Parathyroid adenoma (tissue), 2 donors: ENCODE measurements around the gene PLPPR3.

Experiments
- H2AFZ ChIP-seq: fragments of 300-600 bp; sonication (generic); one replicate; pipeline ENCODE4 v1.7.0; 2017; ENCODE audit warnings: antibody characterized with exemption, mild to moderate bottlenecking
- H3K27ac ChIP-seq: fragments of 300-600 bp; sonication (generic); one replicate; pipeline ENCODE4 v1.7.0; 2017
- H3K27me3 ChIP-seq: fragments of 300-600 bp; sonication (generic); one replicate; pipeline ENCODE4 v1.7.0; 2017; ENCODE audit warnings: low read length; ENCODE audit not compliant: control insufficient read depth, insufficient read depth
- H3K36me3 ChIP-seq: fragments of 300-600 bp; sonication (generic); one replicate; pipeline ENCODE4 v1.7.0; 2017; ENCODE audit warnings: low read length; ENCODE audit not compliant: control insufficient read depth, insufficient read depth
- H3K4me1 ChIP-seq: fragments of 300-600 bp; sonication (generic); one replicate; pipeline ENCODE4 v1.7.0; 2017; ENCODE audit warnings: control low read depth
- H3K4me2 ChIP-seq: fragments of 300-600 bp; sonication (generic); one replicate; pipeline ENCODE4 v1.7.0; 2017; ENCODE audit warnings: low read length
- H3K4me3 ChIP-seq: fragments of 300-600 bp; sonication (generic); one replicate; pipeline ENCODE4 v1.7.0; 2017; ENCODE audit warnings: low read depth, low read length
- H3K79me2 ChIP-seq: fragments of 300-600 bp; sonication (generic); one replicate; pipeline ENCODE4 v1.7.0; 2017; ENCODE audit warnings: control low read depth
- H3K9ac ChIP-seq: fragments of 300-600 bp; sonication (generic); one replicate; pipeline ENCODE4 v1.7.0; 2017; ENCODE audit warnings: mild to moderate bottlenecking
- H3K9me3 ChIP-seq: fragments of 300-600 bp; sonication (generic); one replicate; pipeline ENCODE4 v1.7.0; 2017; ENCODE audit warnings: low read length; ENCODE audit not compliant: control insufficient read depth
- TF ChIP-seq, protein P1 (sequence below): fragments of 300-600 bp; sonication (generic); IDR thresholded peaks from one replicate; pipeline ENCODE4 v1.7.0; 2017; ENCODE audit warnings: antibody characterized with exemption, mild to moderate bottlenecking
- donor health status: primary hyperparathyroidism.

The PLPPR3 gene

DNA sequence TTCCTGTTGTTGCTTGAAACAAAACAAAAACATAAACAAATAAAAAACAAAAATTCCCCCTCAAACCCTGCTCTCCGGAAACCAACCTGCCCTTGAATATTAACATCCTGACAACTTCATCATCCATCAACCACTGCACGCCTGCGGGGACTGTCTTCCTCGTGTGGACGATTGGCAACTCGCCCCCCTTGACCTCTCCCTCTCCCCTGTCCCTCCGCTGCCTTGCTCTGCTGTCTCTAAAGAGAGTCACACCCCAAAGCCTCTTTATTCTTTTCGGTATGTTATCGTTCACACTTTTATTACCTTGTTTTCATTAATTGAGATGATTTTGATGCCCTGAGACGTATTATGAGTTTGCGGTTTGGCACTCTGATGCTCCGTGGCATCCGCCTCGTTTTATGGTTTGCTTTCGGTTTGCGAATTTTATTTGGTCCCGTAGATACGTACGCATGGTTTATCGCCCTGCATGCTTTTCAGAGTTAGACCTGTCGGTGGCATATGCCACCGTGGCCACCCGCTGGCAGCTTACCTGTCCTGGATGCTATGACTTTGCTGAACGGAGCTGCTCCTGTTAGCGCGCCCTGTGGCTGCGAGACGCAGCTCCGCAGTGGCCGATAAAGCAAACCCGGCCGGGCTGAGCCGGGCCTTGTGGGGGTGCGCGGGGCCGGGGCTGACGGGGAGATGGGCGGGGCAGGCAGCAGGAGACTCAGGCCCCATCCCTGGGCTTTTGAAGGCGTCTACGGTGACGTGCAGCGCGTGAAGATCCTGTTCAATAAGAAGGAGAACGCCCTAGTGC, 13.9 kb downstream of the PLPPR3 start:
- H3K36me3 ChIP-seq, result no peaks in the 10 kb centered on the region
- TF ChIP-seq, protein P1, sequence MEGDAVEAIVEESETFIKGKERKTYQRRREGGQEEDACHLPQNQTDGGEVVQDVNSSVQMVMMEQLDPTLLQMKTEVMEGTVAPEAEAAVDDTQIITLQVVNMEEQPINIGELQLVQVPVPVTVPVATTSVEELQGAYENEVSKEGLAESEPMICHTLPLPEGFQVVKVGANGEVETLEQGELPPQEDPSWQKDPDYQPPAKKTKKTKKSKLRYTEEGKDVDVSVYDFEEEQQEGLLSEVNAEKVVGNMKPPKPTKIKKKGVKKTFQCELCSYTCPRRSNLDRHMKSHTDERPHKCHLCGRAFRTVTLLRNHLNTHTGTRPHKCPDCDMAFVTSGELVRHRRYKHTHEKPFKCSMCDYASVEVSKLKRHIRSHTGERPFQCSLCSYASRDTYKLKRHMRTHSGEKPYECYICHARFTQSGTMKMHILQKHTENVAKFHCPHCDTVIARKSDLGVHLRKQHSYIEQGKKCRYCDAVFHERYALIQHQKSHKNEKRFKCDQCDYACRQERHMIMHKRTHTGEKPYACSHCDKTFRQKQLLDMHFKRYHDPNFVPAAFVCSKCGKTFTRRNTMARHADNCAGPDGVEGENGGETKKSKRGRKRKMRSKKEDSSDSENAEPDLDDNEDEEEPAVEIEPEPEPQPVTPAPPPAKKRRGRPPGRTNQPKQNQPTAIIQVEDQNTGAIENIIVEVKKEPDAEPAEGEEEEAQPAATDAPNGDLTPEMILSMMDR, result no peak

GRCh38 chr19:806815-807421, 14.8 kb downstream of the PLPPR3 start:
- Histone ChIP-seq H3K36me3 (no peaks in the 10 kb centered on the region), H3K9me3 (no peaks in the 10 kb centered on the region), H3K27ac (no peak overlapping the region), H3K4me2 (no peak overlapping the region), H3K27me3 (no peaks in the 10 kb centered on the region), H3K4me3 (no peak overlapping the region), H3K9ac (no peak overlapping the region), H2AFZ (no peak overlapping the region), H3K79me2 (peaks cover 58% of the 10 kb centered on the region), H3K4me1 (peaks cover 13% of the 10 kb centered on the region)
- TF ChIP-seq, protein P1, result no peak

More for the DNA sequence above, 13.9 kb downstream of the PLPPR3 start:
- no peak overlapping the region for H2AFZ ChIP-seq
- no peak overlapping the region for H3K9ac ChIP-seq
- H3K27me3 ChIP-seq, result no peaks in the 10 kb centered on the region
- H3K4me2 ChIP-seq, result no peak overlapping the region
- no peak overlapping the region for H3K4me3 ChIP-seq
- no peak overlapping the region for H3K27ac ChIP-seq
- H3K4me1 ChIP-seq, result peaks cover 7% of the 10 kb centered on the region
- peaks cover 49% of the 10 kb centered on the region for H3K79me2 ChIP-seq
- no peaks in the 10 kb centered on the region for H3K9me3 ChIP-seq

DNA sequence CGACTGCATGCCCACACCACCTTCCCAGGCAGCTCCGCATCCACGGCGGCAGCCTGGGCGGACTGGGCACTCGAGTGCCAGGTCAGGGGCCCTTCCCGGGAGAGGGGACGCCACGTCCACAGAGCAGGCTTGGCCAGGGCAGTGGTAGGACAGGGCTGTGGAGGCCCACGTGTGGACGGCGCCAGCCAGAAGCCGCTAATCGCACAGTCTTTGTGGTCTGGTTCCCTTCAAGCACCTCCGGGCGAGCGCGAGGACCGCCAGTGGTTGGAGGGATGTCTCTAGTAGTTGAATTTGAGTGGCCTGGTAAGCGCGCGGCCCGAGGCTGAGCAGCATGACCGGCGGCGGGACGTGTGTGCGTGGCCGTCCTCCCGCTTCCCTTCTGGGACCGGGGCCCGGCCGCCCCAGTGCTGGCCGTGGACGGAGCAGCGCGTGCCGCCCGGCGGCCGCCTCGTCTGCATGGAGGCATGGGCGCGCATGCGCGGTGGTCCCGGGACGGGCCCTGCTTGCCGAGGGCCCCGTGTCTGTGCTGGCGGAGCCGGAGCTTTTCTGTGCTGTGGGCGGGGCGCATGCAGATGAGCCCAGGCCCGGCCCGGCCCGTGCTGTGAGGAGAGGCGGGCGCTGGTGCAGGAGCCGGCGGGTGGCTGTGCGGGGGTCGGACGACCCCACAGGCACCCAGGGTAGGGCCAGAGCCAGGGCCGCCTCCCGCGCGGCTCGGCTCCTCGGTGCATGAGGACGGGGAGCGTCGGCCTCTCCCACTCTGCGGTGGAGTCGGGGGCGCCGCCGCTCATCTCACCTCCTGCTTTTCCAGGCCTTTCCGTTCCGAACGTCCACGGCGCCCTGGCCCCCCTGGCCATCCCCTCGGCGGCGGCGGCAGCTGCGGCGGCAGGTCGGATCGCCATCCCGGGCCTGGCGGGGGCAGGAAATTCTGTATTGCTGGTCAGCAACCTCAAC, 15.9 kb downstream of the PLPPR3 start:
- no peak overlapping the region for H3K4me2 ChIP-seq
- peaks cover 68% of the 10 kb centered on the region for H3K79me2 ChIP-seq
- H2AFZ ChIP-seq, result no peak overlapping the region
- H3K4me3 ChIP-seq, result no peak overlapping the region
- no peak overlapping the region for H3K9ac ChIP-seq
- H3K36me3 ChIP-seq, result no peaks in the 10 kb centered on the region
- H3K9me3 ChIP-seq, result no peaks in the 10 kb centered on the region
- TF ChIP-seq, protein P1, result no peak
- no peaks in the 10 kb centered on the region for H3K27me3 ChIP-seq
- no peak overlapping the region for H3K27ac ChIP-seq
- H3K4me1 ChIP-seq, result peaks cover 24% of the 10 kb centered on the region

DNA sequence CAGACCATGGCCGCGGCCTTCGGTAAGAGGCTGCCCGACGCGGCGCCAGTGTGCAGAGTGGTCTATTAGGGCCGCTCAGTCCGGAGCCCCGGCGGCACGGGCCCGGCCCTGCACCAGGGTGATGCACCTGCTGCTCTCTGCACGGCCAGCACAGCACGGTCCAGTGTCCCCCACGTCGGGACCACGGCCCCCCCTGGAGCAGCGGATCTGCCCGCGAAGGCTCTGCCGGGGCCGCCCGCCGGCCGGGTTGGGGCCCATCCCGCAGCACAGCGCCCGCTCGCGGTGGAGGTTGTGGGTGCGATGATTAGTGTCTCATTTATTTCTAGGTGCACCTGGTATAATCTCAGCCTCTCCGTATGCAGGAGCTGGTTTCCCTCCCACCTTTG, 16.6 kb downstream of the PLPPR3 start:
- peaks cover 30% of the 10 kb centered on the region for H3K4me1 ChIP-seq
- no peak overlapping the region for H3K4me2 ChIP-seq
- peaks cover 71% of the 10 kb centered on the region for H3K79me2 ChIP-seq
- no peak overlapping the region for H2AFZ ChIP-seq
- H3K4me3 ChIP-seq, result no peak overlapping the region
- no peaks in the 10 kb centered on the region for H3K9me3 ChIP-seq
- H3K27me3 ChIP-seq, result no peaks in the 10 kb centered on the region
- no peaks in the 10 kb centered on the region for H3K36me3 ChIP-seq
- TF ChIP-seq, protein P1, result no peak
- H3K9ac ChIP-seq, result no peak overlapping the region
- H3K27ac ChIP-seq, result no peak overlapping the region
